ENCODE measurements around the gene PUSL1.

Gene PUSL1

DNA sequence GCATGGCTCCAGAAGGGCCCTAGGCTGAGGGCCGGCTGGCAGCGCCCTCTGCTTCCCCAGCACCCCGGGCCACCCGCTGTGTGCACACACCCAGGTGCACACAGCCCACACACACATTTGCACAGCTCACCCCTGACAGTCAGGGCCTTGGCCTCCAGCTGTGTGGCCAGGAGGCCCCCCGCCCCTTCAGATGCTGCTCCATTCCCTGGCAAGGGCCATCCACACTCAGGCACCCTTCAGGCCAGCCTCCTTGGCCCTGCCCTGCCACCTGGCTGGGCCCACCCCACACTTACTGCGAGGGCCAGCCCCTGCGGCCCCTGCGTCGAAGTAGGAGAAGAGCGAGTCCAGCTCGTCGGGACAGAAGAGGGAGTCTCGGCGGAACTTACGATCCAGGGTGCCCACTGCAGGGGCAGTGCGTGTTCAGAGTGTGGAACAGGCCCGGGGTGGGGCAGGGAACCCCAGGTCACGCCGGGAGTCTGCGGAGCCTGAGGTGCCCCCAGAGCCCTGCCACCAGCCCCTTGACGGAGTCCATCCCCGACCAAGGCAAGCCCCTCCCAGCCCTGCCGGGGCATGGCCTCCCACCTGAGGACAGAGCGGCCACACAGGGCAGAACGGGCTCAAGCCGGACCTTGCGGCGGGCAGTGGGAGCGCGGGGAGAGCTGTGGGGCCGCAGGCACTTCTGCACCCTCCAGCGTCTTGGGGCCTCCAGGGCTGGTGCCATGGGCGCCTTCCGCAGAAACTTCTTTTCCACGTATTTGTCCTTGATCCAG is 13.1 kb upstream of the PUSL1 start:
- no peak for DNase-seq (ENCODE audit: low spot score)

DNA sequence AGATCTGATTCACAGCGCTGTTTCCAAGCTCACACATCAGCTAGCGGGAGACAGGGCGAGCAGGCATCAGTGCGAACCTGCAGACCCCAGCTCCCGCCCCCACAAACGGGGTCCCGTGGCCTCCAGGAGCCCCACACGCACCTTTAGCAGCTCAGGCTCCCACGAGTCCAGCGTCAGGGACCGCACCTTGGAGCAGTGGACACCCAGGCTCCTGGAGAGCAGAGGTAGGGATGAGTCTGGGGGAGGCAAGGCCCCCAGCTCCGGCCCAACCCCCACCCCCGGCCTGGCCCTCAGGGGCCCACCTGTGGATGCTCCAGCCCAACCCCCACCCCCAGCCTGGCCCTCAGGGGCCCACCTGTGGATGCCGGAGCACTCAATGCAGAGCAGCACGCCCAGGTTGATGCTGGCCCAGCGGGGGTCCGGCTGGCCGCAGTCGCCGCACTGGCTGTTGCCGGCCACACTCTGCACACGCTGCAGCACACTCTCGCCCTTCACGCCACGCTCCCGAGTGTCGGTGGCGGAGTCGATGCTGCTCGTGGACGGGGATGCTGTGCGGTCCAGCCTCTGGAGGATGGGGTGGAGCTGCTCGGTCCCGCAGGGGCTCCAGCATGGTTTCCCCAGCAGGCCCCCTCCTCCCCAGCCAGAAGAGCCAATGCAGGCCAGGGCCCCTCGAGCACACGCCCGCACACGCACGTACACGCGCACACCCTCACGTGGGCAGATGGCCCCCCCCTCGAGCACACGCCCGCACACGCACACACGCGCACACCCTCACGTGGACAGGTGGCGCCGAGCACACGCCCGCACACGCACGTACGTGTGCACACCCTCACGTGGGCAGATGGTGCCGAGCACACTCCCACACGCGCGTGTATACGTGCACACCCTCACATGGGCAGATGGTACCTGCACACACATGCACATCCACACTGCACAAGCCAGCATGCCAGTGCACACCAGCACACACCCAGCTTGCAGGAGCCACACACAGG is 12.0 kb upstream of the PUSL1 start:
- no peak for DNase-seq (ENCODE audit: low spot score)

DNA sequence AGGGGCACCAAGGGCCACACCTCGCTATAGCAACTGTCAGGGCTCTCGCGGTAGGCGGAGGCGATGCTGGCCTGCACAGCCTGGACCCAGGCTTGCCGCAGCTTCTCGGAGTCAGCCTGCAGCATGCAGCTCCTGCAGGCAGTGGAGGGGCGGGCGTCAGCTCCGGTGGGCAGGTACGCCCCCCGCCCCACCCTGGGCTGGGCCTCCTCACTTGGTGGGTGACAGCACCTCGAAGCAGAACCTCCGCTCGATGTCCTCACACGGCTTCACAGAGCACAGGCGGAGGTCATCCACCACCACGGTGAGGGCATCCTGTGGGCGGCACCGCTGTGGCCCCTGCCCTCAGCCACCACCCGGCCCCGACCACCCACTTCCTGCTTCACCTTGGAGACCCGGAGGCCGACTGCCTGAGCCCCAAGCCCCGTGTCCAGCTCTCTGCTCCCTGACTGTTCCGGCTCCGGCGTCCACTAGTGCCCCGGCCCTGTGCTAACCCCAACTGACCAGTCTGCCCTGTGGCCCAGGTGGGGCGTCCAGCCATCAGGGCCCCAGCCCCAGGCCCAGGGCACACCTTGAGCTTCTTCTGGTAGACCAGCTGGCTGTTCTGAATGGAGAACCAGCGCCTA is 10.5 kb upstream of the PUSL1 start:
- DNase-seq (ENCODE audit: low spot score) = no peak

DNA sequence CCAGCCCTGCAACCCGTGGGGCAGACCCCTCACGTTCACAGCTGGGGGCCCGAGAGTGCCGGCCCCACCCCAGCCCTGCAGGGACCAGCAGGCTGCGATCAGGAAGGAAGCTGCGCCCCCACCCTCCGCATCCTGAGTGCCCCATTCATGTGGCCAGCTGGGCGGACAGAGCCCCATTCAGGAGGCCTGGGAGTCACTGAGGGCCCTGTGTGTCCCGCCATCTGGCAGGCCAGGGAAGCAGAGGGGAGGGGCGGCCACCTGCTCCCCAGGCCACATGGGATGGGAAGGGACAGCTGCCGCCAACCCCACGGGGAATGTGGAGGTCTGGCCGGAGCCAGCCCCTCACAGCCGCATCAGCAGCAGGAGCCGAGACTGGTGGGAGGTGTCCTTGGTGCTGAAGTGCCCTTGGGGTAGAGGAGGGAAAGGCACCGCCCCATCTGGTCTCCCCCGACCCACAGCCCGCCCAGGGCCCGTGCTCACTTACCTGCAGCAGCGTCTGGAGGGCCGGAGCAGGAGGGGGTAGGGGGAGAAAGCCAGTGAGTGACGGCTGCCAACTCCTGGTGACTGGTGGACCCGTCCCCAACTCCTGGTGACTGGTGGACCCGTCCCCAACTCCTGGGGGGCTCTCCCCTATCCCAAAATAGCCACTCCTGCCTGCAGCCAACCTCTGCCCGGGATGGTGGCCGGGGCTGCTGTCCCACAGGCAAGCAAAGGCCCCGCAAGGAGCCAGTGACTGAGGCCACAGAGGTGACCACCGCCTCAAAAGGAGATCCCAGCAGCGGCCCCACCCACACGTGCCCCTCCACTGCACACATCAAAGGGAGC is 9.3 kb upstream of the PUSL1 start:
- no peak for DNase-seq (ENCODE audit: low spot score)

DNA sequence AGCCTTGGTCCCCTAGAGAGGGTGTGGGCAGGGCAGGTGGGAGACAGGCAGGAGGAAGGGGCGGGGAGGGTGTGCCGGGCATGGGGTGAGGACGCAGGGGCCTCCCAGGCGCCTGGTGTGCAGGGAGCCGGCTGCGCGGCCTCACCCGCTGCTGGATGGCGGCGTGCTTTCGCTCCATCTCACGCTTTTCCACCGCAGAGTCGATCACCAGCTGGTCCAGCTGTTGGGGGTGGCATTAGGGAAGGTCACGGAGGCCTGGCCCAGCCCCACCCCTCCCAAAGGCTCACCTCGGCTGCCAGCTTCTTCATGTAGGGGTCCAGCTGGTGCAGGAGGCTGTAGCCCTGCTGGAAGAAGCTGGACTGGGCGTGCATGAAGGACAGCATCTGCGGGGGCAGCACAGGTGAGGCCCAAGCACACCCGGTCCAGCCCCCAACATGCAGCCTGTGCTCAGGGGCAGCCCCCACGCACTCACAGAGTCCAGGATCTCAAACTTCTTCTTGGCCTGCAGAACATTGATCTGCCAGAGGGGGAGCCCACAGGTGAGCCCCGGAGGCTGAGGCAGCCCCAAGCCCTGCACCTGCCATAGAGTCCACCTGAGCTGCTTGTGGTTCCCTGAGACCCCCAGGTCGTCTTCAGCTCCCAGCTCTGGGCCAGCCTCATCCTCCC is 8.6 kb upstream of the PUSL1 start:
- DNase-seq (ENCODE audit: low spot score) = no peak

DNA sequence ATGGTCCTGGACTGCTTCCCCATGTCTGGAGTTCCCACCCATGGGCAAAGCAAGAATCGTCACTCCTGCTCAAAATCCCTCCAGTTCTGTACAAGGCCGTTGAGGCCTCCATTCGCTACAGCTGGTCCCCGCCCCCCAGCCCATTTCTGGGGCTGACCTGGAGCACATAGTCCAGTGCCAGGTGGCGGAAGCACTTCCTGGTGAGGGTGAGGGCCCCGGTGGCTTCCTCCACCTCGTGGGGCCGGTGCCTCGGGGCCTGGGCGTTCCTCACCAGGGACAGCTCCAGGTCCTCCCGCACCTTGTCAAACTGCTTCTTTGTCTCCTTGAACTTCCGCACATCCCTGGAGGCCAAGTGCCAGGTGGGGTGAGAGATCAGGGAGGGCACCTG is 8.1 kb upstream of the PUSL1 start:
- no peak for DNase-seq (ENCODE audit: low spot score)

DNA sequence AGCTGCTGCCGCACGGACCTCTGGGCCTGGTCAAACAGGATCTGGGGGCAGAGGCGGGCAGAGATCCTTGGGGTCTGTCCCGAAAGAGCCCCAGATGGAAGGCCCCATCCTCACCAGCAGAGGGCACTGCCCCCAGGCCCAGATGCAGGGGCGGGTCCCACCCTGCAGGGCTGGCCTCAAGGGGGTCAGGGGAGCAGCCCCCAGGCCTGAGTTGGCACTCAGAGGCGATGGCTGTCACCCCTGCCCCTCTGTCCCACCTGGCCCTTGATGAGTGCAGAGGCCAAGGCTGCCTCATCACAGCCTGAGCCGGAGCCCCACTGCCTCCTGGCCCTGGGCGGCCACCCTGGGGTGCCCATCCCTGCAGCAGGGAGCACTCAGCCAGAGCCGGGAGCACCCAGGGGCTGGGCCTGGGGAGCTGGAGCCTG is 6.4 kb upstream of the PUSL1 start:
- no peak for DNase-seq (ENCODE audit: low spot score)

DNA sequence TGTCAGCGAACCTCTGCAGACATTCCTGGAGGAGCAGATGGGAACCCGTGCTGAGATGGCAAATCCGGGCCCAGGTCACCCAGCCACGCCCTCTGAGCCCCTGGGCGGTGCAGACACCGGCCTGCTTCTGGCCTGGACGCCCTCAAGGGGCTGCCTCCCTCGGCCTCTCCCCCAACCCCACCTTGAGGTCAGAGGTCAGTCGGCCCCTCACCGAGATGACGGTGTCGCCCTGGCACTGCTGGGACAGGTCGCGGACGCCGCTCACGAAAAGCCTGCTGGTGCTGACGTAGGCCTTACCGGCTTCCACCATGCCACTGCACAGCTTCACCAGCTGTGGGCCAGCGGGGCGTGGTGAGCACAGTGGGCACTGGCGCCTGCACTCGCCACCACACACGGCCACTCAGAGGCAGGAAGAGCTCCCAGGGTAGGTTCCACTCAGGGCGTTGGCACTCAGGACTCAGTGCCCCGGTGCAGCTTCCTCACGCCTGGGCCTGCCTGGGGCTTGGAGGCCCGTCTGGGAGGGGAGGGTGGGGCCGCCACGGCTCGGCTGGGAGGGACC is 5.4 kb upstream of the PUSL1 start:
- no peak for DNase-seq (ENCODE audit: low spot score)

DNA sequence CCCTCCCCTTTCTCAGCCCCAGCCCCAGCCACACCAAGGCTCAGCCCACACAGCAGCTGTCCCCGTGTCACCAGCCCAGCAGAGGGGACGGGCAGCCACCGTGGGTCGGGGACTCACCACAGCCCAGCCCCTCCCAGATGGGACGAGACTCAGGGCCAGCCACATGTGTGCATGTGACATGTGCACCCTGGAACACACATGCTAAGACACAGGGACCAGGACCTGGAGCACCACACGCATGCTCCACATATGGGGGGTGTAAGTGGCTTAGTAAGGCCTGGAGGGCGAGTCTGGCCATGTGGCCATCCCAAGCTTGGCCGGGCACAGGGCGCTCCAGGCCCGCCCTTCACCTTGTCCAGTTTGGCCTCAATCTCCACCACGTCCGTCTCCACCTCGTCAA is 4.7 kb upstream of the PUSL1 start:
- no peak for DNase-seq (ENCODE audit: low spot score)

DNA sequence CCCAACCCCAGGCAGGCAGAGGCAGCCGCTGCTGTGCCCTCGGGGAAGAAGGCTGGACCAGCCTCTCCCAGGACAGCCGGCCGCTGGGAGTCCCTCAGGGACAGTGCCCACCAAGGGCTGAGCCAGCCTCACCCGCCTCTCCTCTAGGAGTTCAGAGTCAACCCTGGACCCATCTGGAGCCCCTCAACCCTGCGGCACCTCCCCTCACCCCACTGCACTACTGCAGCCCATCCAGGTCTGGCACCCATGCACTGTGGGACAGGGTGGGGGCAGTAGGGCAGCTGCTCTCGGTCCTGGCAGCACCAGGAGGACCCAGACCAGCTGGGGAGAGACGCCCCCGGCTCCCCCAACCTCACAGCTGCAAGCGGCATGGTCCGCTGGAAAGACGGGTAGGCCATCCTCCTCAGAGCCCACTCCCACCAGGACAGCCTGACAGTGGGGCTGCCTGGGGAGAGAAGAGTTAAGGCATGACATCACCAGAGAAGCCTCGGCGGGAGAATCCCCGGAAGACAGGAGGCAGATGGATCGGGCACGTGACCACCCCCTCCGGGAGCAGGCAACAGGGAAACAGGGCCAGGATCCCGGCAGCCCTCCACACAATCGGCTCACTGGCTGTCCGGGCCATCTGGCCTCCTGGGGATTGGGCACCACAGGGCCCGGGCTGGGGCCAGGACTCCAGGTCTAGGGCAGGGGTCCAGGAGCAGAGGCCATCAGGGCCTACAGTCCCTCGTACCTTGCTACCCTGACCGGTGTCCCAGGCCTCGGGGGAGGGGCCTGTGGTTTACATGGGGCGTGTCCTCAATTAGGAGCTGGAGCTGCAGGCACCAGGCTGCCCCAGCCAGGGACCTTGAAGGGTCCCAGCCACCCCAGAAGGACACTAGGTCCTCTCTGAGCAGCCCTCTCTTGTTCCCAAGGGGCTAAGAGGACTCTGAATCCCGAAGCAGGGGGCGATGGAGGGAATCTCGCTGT is 3.8 kb upstream of the PUSL1 start:
- no peak for DNase-seq (ENCODE audit: low spot score)

DNA sequence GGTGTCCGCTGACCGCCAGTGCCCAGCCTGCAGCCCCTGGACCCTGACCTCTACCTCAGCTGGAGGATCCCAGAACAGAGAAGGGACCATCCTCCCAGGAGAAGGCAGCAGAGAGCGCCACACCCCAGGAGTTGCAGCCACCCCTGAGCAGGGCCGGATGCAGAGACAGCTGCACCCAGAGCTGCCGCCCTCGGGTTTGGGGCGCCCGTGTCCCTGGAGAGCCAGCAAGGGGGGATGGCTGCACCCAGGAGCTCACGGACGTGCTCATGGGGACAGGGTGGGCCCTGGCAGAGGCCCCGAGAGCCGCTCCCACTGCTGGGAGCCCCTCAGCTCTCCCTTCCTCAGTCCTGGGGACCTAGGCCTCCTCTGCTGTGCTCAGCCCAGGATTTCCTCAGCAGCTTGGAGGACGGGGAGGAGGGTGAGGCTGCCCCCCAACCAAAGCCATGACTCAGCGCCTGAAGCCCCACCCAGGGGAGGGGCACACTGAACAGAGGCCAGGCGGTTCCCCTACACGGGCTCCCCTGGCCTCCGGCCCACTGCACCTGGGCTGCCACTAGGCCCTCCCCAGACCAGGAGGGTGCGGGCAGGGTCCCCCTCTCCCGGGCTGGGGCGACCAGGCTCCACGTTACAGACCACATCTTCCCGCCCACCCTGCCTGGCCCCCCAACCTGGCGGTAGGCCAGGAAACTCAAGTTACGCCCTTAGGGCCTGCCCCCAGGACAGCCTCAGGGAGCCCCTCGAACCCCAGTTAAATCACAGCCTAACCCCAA is 2.9 kb upstream of the PUSL1 start:
- no peak for DNase-seq (ENCODE audit: low spot score)

DNA sequence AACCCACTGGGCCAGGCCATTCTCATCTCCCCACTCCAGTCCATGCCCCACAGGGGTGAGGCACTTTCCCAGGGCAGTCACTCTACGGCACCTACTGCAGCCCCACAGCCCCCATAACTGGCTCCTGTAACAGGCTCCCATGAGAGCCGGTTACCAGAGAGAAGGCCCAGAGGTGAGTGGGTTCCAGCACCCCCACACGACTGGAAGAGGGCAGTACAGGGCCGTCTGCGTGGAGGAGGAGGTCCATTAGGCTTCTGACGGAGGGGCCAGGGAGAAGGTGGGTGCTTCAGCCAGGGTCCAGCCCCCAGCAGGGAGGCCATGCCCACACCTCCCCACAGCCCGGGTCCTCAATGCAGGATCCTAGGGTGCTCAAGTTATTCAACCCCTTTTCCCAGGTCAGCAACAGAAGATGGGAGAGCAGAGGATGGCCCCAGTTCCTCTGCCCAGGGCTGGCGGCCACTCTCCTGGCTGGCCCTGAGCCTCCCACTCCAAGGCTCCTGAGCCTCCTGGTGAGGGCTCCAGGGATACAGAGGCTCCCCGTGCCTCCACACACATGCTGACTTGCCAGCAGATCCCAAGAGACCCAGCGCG is 2.2 kb upstream of the PUSL1 start:
- no peak for DNase-seq (ENCODE audit: low spot score)

DNA sequence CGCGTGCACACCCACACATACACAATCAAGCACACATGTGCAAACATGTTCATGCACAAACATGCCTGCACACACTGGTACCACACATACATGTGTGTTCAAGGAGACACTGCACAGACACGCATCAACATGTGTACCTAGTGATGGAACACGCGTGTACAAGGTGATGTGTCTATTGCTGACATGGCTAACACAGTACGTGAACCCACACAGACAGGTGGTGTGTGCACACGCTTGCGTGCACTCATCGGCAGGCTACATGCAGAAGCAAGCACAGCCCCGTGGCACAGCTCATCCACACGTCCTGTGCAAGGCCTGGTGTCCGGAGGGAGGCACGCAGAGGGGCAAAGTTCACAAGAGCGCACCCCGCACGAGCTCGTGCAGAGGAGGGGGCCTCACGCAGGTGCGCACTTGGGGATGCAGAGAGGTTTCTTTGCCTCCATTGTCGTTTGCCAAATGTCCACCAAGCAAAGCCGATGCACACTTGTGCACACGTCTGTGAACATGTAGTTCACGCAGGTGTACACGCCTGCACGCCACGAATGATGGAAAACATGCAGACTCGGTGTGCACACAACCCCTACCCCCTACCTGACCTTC is 1.6 kb upstream of the PUSL1 start:
- no peak for DNase-seq (ENCODE audit: low spot score)

DNA sequence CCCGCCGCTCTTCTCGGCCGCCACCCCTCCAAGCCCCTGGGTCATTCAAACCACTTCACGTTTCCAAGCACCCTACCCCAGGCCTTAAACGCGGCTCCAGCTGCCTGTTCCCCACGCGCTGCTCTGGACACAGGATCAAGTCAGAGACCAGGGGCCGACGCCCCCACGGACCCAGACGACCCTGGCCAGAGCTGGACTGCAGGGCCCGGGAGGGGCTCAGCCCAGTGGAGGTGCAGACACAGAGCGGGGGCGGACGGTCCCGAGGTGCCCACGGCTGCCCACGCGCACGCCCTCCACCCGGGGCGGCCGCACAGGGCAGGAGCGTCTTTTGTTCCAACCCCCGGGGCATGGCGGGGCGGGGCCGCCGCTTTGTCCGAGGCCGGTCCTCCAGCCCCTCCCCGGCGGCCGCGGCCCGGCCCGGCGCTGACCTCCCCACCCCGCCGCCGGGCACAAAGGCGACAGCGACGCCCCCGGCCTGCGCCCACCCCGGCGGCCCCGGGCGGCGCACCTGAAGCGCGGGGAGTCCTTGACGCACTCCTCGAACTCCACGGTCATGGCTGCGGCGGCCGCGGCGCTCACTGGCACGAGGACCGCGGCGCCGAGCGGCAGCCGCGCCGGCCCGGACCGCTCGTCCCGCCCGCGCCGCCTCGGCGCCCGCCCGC is 1.0 kb upstream of the PUSL1 start:
- DNase-seq (ENCODE audit: low spot score) = no peak

DNA sequence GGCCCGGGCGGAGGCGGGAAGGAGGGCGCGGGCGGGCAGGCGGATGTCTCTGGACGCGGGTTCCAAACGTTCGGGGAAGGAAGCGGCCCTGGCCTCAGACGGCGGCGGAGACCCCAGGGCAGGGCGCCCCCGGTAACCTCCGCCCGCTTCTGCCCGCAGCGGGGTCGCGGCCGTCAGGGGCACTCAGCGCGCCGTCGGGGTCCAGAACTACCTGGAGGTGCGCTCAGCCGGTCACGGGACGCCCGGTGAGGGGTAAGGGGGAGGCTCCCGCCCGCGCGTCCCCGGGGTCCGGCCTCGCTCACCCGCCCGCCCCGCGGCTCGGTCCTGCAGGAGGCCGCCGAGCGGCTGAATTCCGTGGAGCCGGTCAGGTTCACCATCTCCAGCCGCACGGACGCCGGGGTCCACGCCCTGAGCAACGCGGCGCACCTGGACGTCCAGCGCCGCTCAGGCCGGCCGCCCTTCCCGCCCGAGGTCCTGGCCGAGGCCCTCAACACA is 406 bp downstream of the PUSL1 start:
- no peak for DNase-seq (ENCODE audit: low spot score)

DNA sequence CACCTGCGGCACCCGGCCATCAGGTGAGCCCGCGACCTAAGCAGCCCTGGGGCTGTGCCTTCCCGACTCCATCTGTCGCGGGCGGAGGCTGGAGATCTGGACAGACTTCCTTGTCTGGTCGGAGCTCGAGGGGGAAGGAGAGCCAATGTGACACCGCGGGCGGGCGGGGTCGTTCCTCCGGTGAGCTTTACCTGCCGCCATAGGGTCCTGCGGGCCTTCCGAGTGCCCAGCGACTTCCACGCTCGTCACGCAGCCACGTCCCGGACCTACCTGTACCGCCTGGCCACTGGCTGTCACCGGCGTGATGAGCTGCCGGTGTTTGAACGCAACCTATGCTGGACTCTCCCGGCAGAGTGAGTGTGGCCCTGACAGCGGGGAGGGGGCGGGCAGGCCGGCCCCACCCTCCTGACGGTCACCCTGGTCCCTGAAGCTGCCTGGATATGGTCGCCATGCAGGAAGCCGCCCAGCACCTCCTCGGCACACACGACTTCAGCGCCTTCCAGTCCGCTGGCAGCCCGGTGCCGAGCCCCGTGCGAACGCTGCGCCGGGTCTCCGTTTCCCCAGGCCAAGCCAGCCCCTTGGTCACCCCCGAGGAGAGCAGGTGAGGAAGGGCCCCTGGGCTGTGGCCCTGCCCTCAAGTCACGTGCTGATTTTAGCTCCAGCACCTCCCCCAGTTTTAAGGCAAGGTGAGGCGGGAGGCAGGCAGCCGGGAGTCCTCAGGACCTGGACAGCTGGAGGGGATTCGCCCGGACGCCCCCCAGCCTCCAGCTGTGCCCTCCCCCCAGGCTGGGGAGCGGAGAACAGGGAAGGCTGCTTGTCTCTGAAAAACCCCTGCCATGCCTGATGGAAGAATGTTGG is 1.1 kb downstream of the PUSL1 start:
- DNase-seq (ENCODE audit: low spot score) = no peak

DNA sequence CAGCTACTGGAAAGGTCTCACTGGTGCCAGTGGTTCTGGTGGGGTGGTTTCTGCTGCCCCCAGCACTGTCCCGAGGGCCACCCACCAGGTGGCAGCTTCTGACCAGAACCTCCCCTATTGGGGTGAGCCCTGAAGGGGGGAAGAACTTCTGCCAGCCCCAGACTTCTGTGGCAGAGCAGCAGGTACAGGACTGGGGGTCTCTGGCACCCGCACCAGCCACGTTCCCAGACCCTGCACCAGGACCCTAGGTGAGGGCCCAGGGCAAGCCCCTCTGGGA is 1.6 kb downstream of the PUSL1 start:
- DNase-seq (ENCODE audit: low spot score) = no peak

Measured in LoVo (cell line).